Neural cell (in vitro differentiated cells): ENCODE results near the gene SAMMSON.

Experiments
- POLR2AphosphoS5 ChIP-seq: IDR thresholded peaks from 2 replicates; pipeline ENCODE4 v1.6.1; 2012
- SMC3 ChIP-seq: fragments of 450-650 bp; conservative IDR thresholded peaks from 2 replicates; pipeline ENCODE4 v1.6.1; 2014; ENCODE audit warnings: antibody characterized with exemption, mild to moderate bottlenecking, moderate library complexity; ENCODE audit not compliant: poor library complexity
- TF ChIP-seq, protein P1 (sequence below): fragments of 450-650 bp; IDR thresholded peaks from 2 replicates; pipeline ENCODE4 v1.5.1; 2014; ENCODE audit warnings: antibody characterized with exemption, mild to moderate bottlenecking, moderate library complexity; ENCODE audit not compliant: poor library complexity, severe bottlenecking

DNA sequence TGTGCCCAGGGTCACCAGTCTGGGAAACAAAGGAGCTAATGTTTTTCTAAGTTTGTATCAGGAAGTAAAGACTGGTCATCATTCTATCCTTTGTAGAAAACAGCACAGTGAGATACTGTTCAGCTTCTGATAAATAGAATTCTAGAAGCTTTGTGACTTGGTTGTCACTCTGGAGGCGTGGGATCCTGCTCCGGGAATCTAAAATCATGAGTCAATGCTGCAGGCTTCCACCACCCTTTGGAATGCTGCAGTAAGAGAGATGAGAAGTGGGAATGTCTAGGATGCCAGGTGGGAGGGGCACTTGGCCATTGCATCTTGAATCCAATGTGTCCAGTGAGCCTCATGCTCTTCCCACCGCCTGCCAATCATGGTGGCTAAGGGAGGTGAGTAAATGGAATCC, 40.9 kb downstream of the SAMMSON start:
- TF ChIP-seq, protein P1, sequence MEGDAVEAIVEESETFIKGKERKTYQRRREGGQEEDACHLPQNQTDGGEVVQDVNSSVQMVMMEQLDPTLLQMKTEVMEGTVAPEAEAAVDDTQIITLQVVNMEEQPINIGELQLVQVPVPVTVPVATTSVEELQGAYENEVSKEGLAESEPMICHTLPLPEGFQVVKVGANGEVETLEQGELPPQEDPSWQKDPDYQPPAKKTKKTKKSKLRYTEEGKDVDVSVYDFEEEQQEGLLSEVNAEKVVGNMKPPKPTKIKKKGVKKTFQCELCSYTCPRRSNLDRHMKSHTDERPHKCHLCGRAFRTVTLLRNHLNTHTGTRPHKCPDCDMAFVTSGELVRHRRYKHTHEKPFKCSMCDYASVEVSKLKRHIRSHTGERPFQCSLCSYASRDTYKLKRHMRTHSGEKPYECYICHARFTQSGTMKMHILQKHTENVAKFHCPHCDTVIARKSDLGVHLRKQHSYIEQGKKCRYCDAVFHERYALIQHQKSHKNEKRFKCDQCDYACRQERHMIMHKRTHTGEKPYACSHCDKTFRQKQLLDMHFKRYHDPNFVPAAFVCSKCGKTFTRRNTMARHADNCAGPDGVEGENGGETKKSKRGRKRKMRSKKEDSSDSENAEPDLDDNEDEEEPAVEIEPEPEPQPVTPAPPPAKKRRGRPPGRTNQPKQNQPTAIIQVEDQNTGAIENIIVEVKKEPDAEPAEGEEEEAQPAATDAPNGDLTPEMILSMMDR: no peak
- no peak for TF ChIP-seq SMC3
- no peak for TF ChIP-seq POLR2AphosphoS5
